HG02885 (cell line): Measurements from ENCODE around the gene CSTPP1.
A peak's percentile ranks its signal among the peaks of the same experiment; 100 is the strongest.

ENCODE experiments used
- ATAC-seq: cut with Tn5 transposase; IDR thresholded peaks from one replicate; pipeline ENCODE4 v1.9.1; 2021; ENCODE audit warnings: mild to moderate bottlenecking; ENCODE audit not compliant: unreplicated experiment, poor library complexity

The CSTPP1 gene

DNA sequence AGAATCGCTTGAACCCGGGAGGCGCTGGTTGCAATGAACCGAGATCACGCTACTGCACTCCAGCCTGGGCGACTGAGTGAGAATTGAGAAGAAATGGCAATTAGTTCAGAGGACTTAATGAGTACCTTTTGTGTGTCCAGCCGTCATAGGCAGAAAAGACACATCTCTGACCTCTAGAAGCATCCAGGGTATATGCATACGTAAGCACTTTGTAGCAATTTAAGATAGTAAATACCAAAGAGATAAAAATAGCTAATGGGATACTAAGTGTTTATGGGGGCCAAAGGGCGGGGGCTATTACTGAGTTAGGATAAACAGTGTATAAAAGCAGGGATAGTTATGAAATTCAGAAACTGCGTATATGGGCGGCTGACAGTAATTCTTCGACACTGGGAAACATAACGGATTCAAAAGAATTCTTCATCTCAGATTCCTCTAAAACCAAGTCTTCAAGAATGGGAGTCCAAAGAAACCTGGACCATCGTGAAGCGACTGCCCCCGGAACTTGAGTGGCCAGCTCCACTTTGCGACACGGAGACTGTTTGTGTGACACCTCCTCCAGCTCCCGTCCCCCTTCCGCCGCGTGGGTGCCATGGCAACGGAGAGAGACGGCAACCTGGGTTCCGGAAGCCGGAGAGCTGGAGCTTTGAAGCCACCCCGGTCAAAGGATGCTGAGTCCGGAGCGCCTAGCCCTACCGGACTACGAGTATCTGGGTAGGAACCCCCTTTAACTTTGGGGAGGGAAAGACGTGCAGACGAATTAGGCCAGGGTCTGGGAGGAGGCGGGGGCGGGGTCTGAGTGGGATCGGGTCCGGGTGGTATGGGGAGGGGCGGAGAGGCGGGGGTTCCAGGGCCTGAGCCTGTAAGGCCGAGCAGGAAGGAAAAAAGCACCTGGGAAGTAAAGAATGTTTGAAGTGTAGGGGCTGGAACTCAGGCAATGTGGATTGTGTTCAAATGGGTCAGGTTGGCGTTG, at the start of gene CSTPP1:
Gene CSTPP1, plus strand, starts transcription at position 624 of the 973 bp plus-strand sequence. Its CDS starts 45 bp downstream, at position 669.
- peak; percentile 94 for ATAC-seq

DNA sequence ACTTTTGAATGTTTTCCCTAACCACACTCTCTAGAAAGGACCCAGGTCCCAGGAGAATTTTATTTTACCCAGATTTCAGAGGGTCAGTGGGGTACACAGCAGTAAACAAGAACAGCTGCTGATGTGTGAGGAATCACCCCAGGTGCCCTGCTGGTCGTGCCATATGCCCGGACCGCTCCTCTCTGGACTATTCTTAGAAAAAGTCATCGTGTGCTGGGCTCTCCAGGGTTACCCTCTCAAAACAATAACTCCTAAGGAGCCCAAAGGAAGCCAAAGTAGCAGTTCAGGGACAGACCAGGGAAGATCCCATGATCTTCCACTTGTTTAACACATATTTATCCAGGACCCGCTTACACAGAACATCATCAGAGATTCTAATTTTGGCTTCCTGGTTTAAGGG, 47.9 kb upstream of the CSTPP1 start:
- ATAC-seq, result no peak

DNA sequence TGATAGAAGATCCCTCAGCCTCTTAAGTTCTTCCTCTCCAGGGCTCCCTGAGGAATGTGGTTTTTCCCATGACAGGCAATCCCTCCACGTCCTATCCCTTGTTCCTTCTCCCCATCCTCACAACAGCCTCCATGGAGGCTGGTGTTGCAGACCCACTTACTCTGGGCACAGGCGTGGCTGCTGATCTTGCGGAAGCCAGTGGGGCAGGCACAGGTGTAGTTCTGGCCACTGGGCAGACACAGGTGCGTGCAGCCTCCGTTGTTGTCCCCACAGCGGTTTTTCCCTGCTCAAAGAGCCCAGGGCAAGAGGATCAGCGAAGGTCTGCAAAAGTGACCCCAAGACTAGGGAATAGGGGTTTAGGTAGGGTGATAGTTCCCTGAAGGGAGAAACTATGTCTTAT, 47.3 kb upstream of the CSTPP1 start:
- ATAC-seq, result no peak

DNA sequence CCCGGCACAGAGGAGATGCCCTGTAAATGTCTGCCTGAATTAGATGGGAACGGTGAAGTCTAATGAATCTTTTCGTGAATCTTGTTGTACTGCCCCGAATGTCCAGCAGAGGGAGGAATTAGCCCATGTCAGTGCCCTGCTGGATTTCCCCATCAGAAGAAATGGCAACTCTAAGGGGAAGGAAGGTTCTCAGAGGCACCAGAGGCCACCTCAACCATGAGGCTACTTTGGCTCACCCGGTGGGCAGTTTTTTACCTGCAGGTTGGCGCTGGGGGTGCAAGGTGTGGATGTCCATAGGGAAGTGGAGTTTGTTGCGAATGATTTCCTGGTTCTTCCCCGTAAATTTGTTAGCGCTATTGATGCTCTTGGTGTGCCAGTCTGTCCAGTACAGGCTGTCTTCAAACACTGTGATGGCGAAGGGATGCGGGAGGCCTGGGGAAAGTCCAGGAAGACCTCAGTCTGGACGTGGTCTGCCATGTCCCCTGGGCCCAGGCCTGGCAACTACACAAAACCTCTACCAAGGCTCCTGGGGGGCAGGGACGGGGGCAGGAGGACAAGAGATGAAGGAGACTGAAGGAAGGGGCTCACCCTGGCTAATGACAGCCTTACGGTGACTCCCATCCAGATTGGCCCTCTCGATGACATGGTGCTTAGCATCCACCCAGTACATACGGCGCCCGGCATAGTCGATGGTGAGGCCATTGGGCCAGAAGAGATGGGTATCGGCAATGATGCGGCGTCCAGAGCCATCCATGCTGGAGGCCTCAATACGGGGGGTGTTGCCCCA, 46.7 kb upstream of the CSTPP1 start:
- peak; percentile 53 for ATAC-seq

DNA sequence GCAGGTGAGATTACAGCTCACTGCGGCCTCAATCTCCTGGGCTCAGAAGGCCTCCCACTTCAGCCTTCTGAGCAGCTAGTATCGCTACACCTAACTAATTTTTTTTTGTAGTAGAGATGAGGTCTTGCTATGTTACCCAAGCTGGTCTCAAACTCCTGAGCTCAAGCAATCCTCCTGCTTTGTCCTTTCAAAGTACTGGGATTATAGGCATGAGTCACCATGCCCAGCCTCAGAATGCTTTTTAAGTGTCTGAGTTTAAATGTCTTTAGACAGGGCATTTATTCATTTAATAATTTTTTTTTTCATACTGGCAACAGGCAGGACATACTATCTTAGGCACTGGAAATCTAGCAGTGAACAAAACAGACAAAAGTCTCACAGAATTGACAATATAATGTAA, 45.9 kb upstream of the CSTPP1 start:
- no peak for ATAC-seq

GRCh38 chr11:46892109-46892508, 44.5 kb upstream of the CSTPP1 start:
- no peak for ATAC-seq

- ATAC-seq, result no peak
These were observed 43.7 kb upstream of the CSTPP1 start for GRCh38 chr11:46892838-46893237.

- ATAC-seq, result no peak
These were observed 42.1 kb upstream of the CSTPP1 start for GRCh38 chr11:46894506-46894905.

- no peak for ATAC-seq
These were observed 41.6 kb upstream of the CSTPP1 start for GRCh38 chr11:46894961-46895360.

DNA sequence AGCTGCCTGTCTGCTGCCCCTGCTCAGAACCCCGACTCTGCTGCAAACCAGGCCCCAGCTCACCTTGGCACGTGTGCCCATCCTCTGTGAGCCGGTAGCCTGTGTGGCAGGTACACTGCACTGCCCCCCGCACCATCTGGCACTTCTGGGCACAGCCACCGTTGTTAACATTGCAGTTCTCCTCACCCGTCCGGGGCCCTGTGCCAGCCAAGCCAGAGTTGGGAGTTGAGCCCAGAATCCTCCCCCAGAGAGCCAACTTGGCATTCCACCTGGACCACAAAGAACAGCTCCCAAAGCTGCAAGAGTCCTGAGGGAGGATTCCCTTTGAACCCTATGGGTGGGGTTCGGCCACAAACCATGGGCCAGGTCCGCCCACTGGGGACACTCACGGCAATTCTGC, 40.7 kb upstream of the CSTPP1 start:
- ATAC-seq, result no peak

DNA sequence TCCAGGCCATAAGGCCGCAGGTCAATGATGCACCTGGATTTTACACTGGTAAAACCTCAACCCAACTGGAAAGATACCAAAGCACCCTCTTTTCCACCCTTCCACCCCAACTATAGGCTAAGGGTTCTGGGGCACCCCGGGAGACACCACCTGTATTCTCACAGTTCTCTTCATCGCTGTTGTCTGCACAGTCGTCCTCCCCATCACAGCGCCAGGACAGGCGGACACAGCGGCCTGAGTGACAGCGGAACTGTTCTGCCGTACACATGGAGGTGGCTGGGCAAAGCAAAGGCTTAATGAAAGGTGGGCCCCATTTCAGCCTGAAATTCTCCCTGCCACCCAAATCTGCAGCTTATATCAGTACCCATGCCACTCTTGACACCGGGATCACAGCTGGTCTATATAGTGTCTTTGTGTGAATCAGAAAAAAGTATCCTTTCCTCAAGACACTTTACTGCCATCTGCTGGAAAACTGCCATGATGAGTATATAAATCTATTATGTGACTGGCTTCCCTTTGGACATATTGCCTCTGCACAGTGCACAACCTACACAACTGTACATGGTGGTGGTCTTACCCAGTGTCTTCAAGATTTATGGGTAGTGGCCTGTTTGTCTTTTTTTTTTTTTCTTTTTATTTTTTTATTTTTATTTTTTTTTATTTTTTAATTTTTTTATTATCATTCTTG, 39.7 kb upstream of the CSTPP1 start:
- no peak for ATAC-seq

DNA sequence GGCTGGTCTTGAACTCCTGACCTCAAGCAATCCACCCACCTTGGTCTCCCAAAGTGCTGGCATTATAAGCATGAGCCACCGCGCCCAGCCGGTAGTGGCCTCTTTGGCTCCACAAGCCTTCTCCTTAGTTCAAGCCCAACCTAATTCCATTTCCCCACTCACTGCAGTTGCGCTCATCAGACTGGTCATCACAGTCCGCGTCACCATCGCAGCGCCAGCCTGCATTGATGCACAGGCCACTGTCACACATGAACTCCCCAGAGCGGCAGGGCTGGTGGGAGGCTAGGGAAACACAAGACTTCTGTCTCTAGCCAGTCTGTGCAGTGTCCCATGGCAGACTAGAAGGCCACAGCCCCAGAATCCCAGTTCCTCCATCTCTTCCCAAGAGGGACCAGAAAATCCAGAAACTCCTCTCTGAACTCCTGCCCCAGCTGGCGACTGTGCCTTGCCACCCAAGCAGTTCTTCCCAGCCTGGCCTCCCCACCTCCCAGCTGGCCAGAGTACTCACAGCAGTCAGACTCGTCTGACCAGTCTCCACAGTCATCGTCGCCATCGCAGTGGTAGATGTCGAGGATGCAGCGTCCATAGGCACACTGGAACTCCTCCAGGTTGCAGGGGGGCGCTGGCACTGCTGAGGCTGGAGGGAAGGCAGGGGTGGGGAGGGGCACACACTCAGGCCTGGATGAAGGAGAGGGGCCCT, 38.0 kb upstream of the CSTPP1 start:
- no peak for ATAC-seq

- ATAC-seq, result no peak
These were observed 37.0 kb upstream of the CSTPP1 start for GRCh38 chr11:46899501-46900025.

DNA sequence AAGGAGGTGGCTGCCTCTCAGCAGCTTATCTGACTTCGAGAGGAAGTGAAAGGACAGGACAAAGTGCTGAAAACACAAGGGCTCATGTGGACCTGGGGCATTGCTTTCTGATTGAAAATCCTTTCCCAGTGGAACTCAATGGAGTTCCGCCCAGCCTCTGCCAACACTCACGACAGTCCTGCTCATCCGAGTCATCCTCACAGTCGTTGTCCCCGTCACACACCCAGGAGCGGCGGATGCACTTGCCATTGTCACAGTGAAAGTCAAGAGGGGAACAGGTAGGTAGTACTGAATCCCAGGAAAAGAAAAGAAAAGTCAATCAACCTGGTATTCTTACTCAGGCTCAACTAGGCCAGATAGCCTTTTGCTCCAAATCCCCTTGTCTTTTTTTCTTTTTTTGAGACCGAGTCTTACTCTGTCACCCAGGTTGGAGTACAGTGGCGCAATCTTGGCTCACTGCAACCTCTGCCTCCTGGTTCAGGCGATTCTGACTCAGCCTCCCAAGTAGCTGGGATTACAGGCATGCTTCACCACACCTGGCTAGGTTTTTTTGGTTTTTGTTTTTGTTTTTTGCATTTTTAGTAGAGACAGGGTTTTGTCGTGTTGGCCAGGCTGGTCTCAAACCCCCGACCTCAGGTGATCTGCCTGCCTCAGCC, 36.3 kb upstream of the CSTPP1 start:
- ATAC-seq, result no peak

DNA sequence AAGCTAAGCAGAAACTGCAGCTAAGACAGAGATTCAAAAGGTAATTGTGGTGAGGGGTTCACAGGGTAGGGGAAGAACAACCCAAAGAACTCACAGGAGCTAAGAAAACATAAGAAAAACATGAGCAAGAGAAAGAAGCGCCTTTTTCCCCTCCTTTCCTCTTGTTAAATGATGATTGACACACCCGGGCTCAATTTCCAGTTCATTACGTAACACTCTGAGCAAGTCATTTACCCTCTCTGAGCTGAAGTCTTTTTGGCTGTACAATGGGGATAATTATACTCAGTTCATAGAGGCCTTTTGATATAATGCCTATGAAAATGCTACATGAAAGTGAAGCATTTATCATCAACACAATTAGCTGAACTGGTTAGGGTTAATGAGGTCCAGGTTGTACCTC, 35.4 kb upstream of the CSTPP1 start:
- no peak for ATAC-seq

DNA sequence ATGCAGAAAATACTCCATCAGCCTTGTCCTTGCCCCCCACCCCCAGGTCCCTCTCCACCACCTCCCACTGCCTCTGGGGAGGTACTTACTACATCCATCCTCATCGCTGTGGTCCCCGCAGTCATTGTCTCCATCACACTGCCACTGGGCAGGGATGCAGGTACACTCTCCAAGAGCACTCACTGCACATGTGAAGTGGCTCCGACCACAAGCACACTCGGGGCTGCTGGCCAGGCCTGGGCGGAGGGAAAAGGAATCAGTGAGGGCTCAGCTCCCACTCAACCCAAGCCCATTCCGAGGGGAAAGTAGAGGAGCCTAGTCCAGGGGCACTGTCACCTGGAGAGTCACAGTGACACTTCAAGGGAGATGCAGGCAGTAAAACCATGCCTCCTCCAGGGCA, 33.9 kb upstream of the CSTPP1 start:
- no peak for ATAC-seq

DNA sequence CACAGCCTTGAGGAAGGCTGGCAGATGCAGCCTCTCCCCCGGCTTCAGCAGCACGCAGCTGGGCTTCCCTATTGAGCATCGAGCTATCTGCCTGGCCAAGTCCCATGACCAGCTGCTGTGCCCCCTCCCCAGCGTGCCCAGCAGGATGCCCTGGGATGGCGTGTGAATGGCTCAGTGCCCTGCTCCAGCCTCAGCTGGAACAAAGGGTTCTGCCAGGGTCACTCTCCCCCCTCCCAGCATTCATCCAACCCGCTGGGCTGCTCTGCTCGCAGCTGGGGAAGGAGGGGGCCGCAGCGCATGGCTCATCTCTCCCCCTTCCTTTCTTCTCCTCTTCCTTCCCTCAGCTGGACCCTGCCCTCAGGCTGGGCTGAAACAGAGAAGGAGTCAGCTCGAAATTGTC, 32.7 kb upstream of the CSTPP1 start:
- ATAC-seq, result no peak

DNA sequence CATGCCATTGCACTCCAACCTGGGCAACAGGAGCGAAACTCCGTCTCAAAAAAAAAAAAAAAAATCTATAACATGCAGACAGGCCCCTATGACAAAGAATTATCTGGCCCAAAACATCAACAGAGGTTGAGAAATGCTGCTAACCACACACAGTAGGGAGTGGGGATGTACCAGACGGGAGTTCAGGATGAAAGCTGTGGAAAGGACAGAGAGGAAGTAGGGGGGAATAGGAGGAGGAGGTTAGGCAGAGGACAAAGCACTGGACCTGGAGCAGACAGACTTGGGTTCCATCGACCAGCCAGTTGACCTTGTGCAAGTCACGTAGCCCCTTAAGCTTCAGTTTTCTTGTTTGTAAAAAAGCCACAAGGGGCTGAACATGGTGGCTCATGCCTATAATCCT, 30.8 kb upstream of the CSTPP1 start:
- ATAC-seq, result no peak

DNA sequence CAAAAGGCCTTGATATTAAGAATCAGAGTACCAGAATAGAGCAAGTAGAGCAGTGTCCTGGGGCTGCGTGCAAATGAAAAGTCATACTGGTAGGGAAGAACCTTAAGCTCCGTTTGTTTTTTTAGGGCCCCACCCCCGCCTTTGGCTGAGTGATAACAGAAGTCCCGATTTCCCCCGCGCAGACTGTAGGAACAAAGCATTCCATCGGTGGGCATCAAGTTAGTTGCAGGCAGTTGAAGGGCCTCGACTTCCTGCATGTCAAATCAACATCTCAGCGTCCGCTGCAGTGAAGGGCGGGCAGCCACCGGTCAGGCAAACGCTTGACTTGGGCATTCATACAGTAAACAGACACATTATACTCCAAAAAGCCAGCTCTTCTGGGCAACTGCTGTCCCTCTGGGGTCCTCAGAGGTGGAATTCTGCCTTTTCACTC, 29.9 kb upstream of the CSTPP1 start:
- ATAC-seq, result no peak
